AG04449 (cell line): Measurements from ENCODE around the gene GLB1L3.

Experiments used
- CTCF ChIA-PET: fragments of 350-600 bp; formaldehyde crosslinking; extraction: SDS; loops from one replicate; lab custom pipeline; 2021; ENCODE audit warnings: antibody characterized with exemption; lab: Yijun Ruan, JAX
- POLR2A ChIA-PET: fragments of 400-600, 350-600 bp; formaldehyde crosslinking; extraction: SDS; loops from one replicate; lab custom pipeline; 2020; ENCODE audit warnings: antibody characterized with exemption, inconsistent platforms; lab: Yijun Ruan, JAX
- DNase-seq: peaks from one replicate; pipeline ENCODE4 v3.0.0-alpha.2; 2010; ENCODE audit warnings: low read depth, low spot score
- H3K4me3 ChIP-seq: 2 replicates; pipeline ENCODE4 v1.5.1; 2011; ENCODE audit warnings: low read depth, mild to moderate bottlenecking, control low read depth, low read length
- CTCF ChIP-seq: IDR thresholded peaks from one replicate; pipeline ENCODE4 v1.5.1; 2011; ENCODE audit warnings: mild to moderate bottlenecking, moderate library complexity, low read length, control low read depth, inconsistent platforms; ENCODE audit not compliant: insufficient read depth; ENCODE audit errors: missing control alignments

The GLB1L3 gene

DNA sequence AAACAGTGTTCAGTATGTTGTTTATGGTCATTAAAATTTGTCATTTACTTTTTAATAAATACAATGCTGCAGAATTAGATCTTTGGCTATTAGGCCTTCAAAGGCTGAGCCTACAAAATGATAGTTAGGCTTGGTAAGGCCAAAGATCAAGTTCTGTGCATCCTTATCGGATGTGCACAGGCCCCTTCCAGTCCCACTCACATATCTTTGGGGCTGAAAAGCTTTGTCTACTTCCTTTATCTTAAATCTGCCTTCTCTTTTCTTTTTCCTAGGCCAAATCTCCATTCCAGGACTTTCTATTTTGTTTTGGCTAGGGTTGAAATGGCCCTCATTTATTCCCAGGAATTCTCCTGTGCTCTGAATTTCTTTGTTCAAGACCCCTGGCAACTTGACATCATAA is 52.3 kb downstream of the GLB1L3 start:
- H3K4me3 ChIP-seq, result no peak overlapping the region
- no peak for DNase-seq
- ChIA-PET POLR2A (no interaction called here), CTCF (no interaction called here)
- TF ChIP-seq CTCF, result no peak

GRCh38 chr11:134330611-134331353 is 54.6 kb downstream of the GLB1L3 start:
- ChIA-PET POLR2A (no interaction called here), CTCF (no interaction called here)
- no peak overlapping the region for H3K4me3 ChIP-seq
- no peak for DNase-seq
- TF ChIP-seq CTCF, result no peak

- no peak for DNase-seq
- POLR2A ChIA-PET, result no interaction called here
Observed at GRCh38 chr11:134331354-134332188, 55.4 kb downstream of the GLB1L3 start, which contains the start of gene GLB1L2. Gene GLB1L2, plus strand, starts transcription at chr11:134331988. Its CDS starts 74 bp downstream, at chr11:134332062.

GRCh38 chr11:134332189-134332631 is 56.0 kb downstream of the GLB1L3 start:
- CTCF ChIA-PET, result no interaction called here

More at GRCh38 chr11:134331354-134332188, 55.4 kb downstream of the GLB1L3 start, which contains the start of gene GLB1L2:
- no peak for TF ChIP-seq CTCF
- H3K4me3 ChIP-seq, result peak within 1 kb of the TSS; percentile 40
- CTCF ChIA-PET, result no interaction called here

DNA sequence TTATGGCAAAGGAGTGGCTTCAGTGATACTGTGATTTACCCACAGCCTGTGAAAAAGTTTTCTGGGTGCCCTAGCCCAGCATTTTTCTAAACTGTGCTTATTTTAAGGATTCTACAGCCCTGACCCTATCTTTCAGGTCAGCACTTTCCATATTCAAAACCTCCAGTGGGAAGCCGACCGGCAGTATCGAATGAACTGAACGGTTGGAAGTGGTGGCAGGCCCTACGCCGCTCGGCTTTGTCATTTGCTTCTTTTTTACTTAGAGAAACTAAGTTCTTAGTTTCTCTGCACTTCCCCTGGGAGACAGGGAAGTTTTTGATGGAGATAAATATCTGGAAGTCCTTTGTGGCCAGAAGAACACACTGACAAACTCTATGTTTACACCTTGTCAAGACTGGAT is 56.6 kb downstream of the GLB1L3 start:
- ChIA-PET POLR2A (no interaction called here), CTCF (no interaction called here)
- H3K4me3 ChIP-seq, result no peak overlapping the region
- DNase-seq, result no peak
- TF ChIP-seq CTCF, result no peak

More at GRCh38 chr11:134332189-134332631, 56.0 kb downstream of the GLB1L3 start:
- POLR2A ChIA-PET, result no interaction called here
- peak overlapping the region; percentile 40 for H3K4me3 ChIP-seq
- no peak for TF ChIP-seq CTCF
- no peak for DNase-seq

GRCh38 chr11:134333312-134333711 is 57.1 kb downstream of the GLB1L3 start:
- ChIA-PET POLR2A (no interaction called here), CTCF (no interaction called here)
- TF ChIP-seq CTCF, result no peak
- no peak overlapping the region for H3K4me3 ChIP-seq
- DNase-seq, result no peak
